Body of pancreas (tissue), 4 donors: Measurements from ENCODE around the gene ZC3H4. TPM values are rescaled to one million over a fixed set of nuclear protein-coding genes. Genes with fewer than 3 reads are reported as not detected.
A peak's percentile ranks its signal among the peaks of the same experiment; 100 is the strongest.

Source experiments
- ATAC-seq: fragments of 150-250 bp; one replicate; pipeline ENCODE4 v1.9.1; 2016
- DNase-seq, 4 donors: peaks; one replicate each; pipeline ENCODE4 v3.0.0-alpha.2; 2019
- H3K27ac ChIP-seq, 4 donors: fragments of 200-600 bp; sonication (generic); 1 replicate in 3 of 4; 2 replicates in 1 of 4; pipeline versions ENCODE4 v1.5.1 to v1.6.1; 2016 to 2019; ENCODE audit warnings: mild to moderate bottlenecking in 1 of 4, mixed read lengths in 1 of 4, moderate library complexity in 1 of 4
- H3K27me3 ChIP-seq, 2 donors: fragments of 200-600 bp; sonication (generic); one replicate each; pipeline ENCODE4 v1.6.0; 2016; ENCODE audit warnings: mild to moderate bottlenecking in 1 of 2
- H3K36me3 ChIP-seq, 2 donors: fragments of 200-600 bp; sonication (generic); replicated peaks in 1 of 2; 2 replicates each; pipeline ENCODE4 v1.5.1; 2016; ENCODE audit warnings: low read depth in 2 of 2; ENCODE audit not compliant: insufficient read depth in 1 of 2
- H3K4me1 ChIP-seq: fragments of 200-600 bp; sonication (generic); one replicate; pipeline ENCODE4 v1.6.0; 2016
- H3K4me3 ChIP-seq, 2 donors: fragments of 200-600 bp; sonication (generic); 1 replicate in 1 of 2; 2 replicates in 1 of 2; pipeline ENCODE4 v1.5.1; 2016 to 2019
- H3K9me3 ChIP-seq, 3 donors: fragments of 200-600 bp; sonication (generic); 1 replicate in 2 of 3; 2 replicates in 1 of 3; pipeline ENCODE4 v1.5.1; 2016
- POLR2A ChIP-seq, 3 donors: fragments of 450-650 bp; IDR thresholded peaks; one replicate each; pipeline ENCODE4 v1.6.1; 2016; ENCODE audit warnings: antibody characterized with exemption in 3 of 3, mild to moderate bottlenecking in 2 of 3
- WGBS, 2 donors: methylation state at CpG; one replicate each; pipeline ENCODE4 v1.1.5; 2017; 5-methylcytosine and 5-hydroxymethylcytosine counted together
- intact Hi-C: fragments of 100-400 bp; cut with DNase I; formaldehyde crosslinking; loops from one replicate; pipeline ENCODE4 v1.15.1; 2023
- total RNA-seq, 2 donors: library from RNA; depleted of rRNA; stranded (reverse); fragments of >200 nt; gene quantifications; one replicate each; pipeline ENCODE4 v1.1.0, GENCODE V29; 2016
- TF ChIP-seq, protein P1 (sequence below), 7 experiments: fragments of 450-650 bp in 4 of 7; fragments of 200-600 bp in 3 of 7; sonication (generic) in 3 of 7; IDR thresholded peaks; one replicate each; pipeline ENCODE4 v1.5.1; 2016 to 2019; ENCODE audit warnings: antibody characterized with exemption in 7 of 7

Gene ZC3H4
- total RNA-seq, 2 donors from 2014 or later: 18.9 to 34.3 TPM

DNA sequence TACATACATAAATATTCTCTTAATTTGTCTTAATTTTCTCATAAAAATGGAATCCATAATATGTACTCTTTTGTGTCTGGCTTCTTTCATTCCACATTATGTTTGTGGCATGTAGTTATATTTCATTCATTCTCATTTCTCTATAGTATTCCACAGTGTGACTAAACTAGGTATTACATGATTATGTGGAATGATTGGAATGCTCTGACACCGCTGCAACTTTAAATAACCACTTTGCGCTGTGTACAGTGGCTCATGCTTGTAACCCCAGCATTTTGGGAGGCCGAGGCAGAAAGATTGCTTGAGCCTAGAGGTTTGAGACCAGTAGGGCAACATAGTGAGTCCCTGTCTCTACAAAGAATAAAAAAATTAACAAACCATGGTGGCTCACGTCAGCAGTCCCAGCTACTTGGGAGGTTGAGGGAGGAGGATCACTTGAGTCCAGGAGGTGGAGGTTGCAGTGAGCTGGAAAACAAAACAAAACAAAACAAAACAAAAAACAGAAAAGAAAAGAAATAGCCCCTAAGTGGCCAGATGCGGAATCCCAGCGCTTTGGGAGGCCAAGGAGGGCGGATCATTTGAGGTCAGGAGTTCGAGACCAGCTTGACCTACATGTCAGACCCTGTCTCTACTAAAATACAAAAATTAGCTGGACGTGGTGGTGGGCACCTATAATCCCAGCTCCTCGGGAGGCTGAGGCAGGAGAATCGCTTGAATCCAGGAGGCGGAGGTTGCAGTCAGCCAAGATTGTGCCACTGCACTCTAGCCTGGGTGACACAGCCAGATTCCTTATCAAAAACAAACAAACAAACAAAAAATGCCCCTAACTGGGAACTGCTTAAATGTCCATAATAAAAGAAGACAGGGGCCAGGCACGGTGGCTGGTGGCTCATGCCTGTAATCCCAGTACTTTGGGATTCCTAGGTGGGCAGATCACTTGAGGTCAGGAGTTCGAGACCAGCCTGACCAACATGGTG is 9.1 kb upstream of the ZC3H4 start:
- no peak overlapping the region for H3K4me3 ChIP-seq
- WGBS, 2 donors: 74 to 76% methylated on average over 14 of the region's 14 CpGs
- no peak overlapping the region for H3K27ac ChIP-seq
- DNase-seq (no peak), ATAC-seq (no peak)
- TF ChIP-seq, protein P1, sequence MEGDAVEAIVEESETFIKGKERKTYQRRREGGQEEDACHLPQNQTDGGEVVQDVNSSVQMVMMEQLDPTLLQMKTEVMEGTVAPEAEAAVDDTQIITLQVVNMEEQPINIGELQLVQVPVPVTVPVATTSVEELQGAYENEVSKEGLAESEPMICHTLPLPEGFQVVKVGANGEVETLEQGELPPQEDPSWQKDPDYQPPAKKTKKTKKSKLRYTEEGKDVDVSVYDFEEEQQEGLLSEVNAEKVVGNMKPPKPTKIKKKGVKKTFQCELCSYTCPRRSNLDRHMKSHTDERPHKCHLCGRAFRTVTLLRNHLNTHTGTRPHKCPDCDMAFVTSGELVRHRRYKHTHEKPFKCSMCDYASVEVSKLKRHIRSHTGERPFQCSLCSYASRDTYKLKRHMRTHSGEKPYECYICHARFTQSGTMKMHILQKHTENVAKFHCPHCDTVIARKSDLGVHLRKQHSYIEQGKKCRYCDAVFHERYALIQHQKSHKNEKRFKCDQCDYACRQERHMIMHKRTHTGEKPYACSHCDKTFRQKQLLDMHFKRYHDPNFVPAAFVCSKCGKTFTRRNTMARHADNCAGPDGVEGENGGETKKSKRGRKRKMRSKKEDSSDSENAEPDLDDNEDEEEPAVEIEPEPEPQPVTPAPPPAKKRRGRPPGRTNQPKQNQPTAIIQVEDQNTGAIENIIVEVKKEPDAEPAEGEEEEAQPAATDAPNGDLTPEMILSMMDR (IDR thresholded peaks at IDR 0.05): no peak
- no peak for TF ChIP-seq POLR2A (IDR thresholded peaks at IDR 0.05)
- intact Hi-C loops: no loop called here
- no peaks in the 10 kb centered on the region for H3K27me3 ChIP-seq
- no peaks in the 10 kb centered on the region for H3K36me3 ChIP-seq
- H3K9me3 ChIP-seq: no peaks in the 10 kb centered on the region
- H3K4me1 ChIP-seq: peaks cover 4% of the 10 kb centered on the region

- no peak overlapping the region for H3K27ac ChIP-seq
- DNase-seq: no peak
- H3K36me3 ChIP-seq: no peaks in the 10 kb centered on the region
- no peaks in the 10 kb centered on the region for H3K9me3 ChIP-seq
- 79 to 83% methylated on average over 5 to 6 of the region's 6 CpGs for whole genome bisulfite sequencing, 2 donors
- ATAC-seq: no peak
- no peaks in the 10 kb centered on the region for H3K27me3 ChIP-seq
- H3K4me1 ChIP-seq: peaks cover 4% of the 10 kb centered on the region
- TF ChIP-seq POLR2A (IDR thresholded peaks at IDR 0.05): no peak
- TF ChIP-seq, protein P1 (IDR thresholded peaks at IDR 0.05): no peak
- no peak overlapping the region for H3K4me3 ChIP-seq
- intact Hi-C loops: no loop called here
Observed at GRCh38 chr19:47120470-47121067, 7.0 kb upstream of the ZC3H4 start.

DNA sequence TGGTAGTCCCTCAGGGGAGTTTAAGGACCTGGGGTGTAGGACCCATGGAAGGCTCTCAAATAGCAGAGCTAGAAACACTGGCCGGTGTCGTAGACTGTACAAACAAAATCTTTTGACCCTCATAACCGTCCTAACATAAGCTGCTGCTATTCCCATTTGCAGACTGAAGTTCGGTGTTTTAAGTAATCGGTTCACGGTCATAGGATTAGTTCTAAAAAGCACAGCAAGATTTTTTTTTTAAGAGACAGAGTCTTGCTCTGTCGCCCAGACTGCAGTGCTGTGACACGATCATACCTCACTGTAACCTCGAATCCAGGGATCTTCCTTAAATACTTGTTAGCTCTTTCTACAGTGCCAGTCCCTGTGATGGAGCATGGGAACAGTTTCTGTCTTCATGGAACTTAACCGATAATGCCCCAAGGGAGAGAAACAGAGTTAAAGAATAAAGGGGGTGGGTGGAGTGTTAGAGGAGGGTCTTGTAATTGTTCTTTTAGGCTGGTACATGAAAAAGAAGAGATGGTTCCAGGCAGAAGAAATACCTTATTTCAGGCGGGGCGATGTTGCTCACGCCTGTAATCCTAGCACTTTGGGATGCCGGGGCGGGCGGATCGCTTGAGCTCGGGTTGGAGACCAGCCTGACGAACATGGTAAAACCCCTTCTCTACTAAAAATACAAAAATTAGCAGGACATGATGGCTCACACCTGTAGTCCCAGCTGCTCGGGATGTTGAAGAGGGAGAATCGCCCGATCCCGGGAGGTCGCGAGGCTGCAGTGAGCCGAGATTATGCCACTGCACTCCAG is 475 bp upstream of the ZC3H4 start:
- Histone ChIP-seq H3K36me3 (no peaks in the 10 kb centered on the region), H3K9me3 (no peaks in the 10 kb centered on the region), H3K27me3 (no peaks in the 10 kb centered on the region), H3K4me1 (peaks cover 18% of the 10 kb centered on the region), H3K4me3 (no peak overlapping the region), H3K27ac (peak overlapping the region; percentile 99 to 100 (median 99))
- DNase-seq (no peak), ATAC-seq (no peak)
- TF ChIP-seq POLR2A (IDR thresholded peaks at IDR 0.05): no peak
- TF ChIP-seq, protein P1 (IDR thresholded peaks at IDR 0.05): no peak
- intact Hi-C loops: no loop called here
- 49 to 55% methylated on average over 26 of the region's 26 CpGs for WGBS, 2 donors

GRCh38 chr19:47112166-47112996 is 1.2 kb downstream of the ZC3H4 start:
- WGBS, 2 donors: 0 to 2% methylated on average over 20 to 73 of the region's 85 CpGs
- TF ChIP-seq, protein P1 (IDR thresholded peaks at IDR 0.05): no peak
- peak; percentile 47 to 78 (median 73) for TF ChIP-seq POLR2A (IDR thresholded peaks at IDR 0.05)
- H3K4me1 ChIP-seq: peaks cover 32% of the 10 kb centered on the region
- no peaks in the 10 kb centered on the region for H3K36me3 ChIP-seq
- ATAC-seq (peak; percentile 41), DNase-seq (peak; percentile 84 to 90 (median 86))
- H3K27me3 ChIP-seq: no peaks in the 10 kb centered on the region
- intact Hi-C loops: no loop called here
- H3K27ac ChIP-seq: peak overlapping the region; percentile 99 to 100 (median 99)
- H3K4me3 ChIP-seq: peak overlapping the region; percentile 70 to 75
- H3K9me3 ChIP-seq: no peaks in the 10 kb centered on the region
